ENCODE measurements around the gene GASK1A. TPM values are rescaled to one million over a fixed set of nuclear protein-coding genes. Genes with fewer than 3 reads are reported as not detected.

GASK1A gene
- total and polyA plus RNA-seq, 2 of the 8 experiments (the other 6 are each of a cell fraction or from before 2014, with no cell fraction given), result 4.7 to 7.9 TPM

DNA sequence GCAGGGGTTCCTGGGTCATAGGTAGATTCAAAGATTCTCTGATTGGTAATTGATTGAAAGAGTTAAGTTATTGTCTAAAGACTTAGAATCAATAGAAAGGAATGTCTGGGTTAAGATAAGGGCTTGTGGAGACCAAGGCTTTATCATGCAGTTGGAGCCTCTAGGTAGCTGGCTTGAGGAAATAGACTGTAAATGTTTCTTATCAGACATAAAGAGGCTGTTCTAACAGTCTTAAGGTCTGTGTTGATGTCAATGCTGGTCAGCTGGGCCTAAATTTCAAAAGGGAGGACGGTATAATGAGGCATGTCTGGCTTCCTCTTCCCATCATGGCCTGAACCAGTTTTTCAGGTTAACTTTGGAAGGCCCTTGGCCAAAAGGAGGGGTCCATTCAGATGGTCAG, 48.9 kb downstream of the GASK1A start (continued):
- TF ChIP-seq CHD7 (IDR thresholded peaks at IDR 0.05; ENCODE audit: insufficient replicate concordance, low read length) (no peak), POU5F1 (IDR thresholded peaks at IDR 0.05; ENCODE audit: low read depth, low read length) (no peak), ZNF274 (IDR thresholded peaks at IDR 0.05; ENCODE audit: borderline replicate concordance, extremely low read depth, low read length) (no peak), TAF1 (IDR thresholded peaks at IDR 0.05; ENCODE audit: low read depth, low read length) (no peak), SRF (IDR thresholded peaks at IDR 0.05; ENCODE audit: low read depth, low read length) (no peak)
